K562 (cell line): ENCODE measurements around the gene EMC9. TPM values are rescaled to one million over a fixed set of nuclear protein-coding genes. Genes with fewer than 3 reads are reported as not detected.

Experiments
- C11orf30 ChIP-seq: fragments of 450-650 bp; IDR thresholded peaks from 2 replicates; pipeline ENCODE4 v1.6.1; 2016; ENCODE audit warnings: low read depth, mild to moderate bottlenecking
- CBX3 ChIP-seq, 2 experiments: IDR thresholded peaks; 1 replicate in 1 of 2; 2 replicates in 1 of 2; pipeline ENCODE4 v1.6.1; 2012; ENCODE audit warnings: inconsistent platforms in 2 of 2, low read length in 2 of 2, borderline replicate concordance in 1 of 2, control low read depth in 1 of 2
- DPF2 ChIP-seq: fragments of 450-650 bp; IDR thresholded peaks from 2 replicates; pipeline ENCODE4 v1.6.1; 2016
- EGR1 ChIP-seq: fragments of 450-650 bp; conservative IDR thresholded peaks from 2 replicates; pipeline ENCODE4 v1.6.1; 2017; ENCODE audit warnings: mild to moderate bottlenecking
- ELK1 ChIP-seq: sonication (generic); formaldehyde crosslinking; IDR thresholded peaks from 2 replicates; pipeline ENCODE4 v1.8.1; 2022; ENCODE audit warnings: missing genetic modification reagents
- MBD2 ChIP-seq: sonication (generic); IDR thresholded peaks from 2 replicates; pipeline ENCODE4 v1.6.1; 2016; ENCODE audit warnings: low read depth, borderline replicate concordance
- MTA3 ChIP-seq: fragments of 450-650 bp; formaldehyde crosslinking; IDR thresholded peaks from 2 replicates; pipeline ENCODE4 v1.6.1; 2017; ENCODE audit warnings: mild to moderate bottlenecking, borderline replicate concordance
- MYC ChIP-seq, 2 experiments: fragments of 250-450 bp in 1 of 2; sonication (Bioruptor Pico) in 1 of 2; IDR thresholded peaks; 2 replicates each; pipeline versions ENCODE4 v1.5.1 to v1.6.1; 2012 to 2021; ENCODE audit warnings: low read depth in 2 of 2, borderline replicate concordance in 1 of 2, improper control_type of control experiment in 1 of 2, low read length in 1 of 2, mild to moderate bottlenecking in 1 of 2, moderate library complexity in 1 of 2
- POLR2G ChIP-seq: fragments of 200-400 bp; formaldehyde crosslinking; IDR thresholded peaks from 2 replicates; pipeline ENCODE4 v1.6.1; 2017; ENCODE audit warnings: low read depth, mild to moderate bottlenecking, antibody characterized with exemption, low read length, moderate library complexity
- RBM22 ChIP-seq: fragments of 200-400 bp; formaldehyde crosslinking; IDR thresholded peaks from 2 replicates; pipeline ENCODE4 v1.6.1; 2018; ENCODE audit warnings: low read length, low read depth; ENCODE audit not compliant: poor library complexity, severe bottlenecking
- RCOR1 ChIP-seq, 2 experiments: IDR thresholded peaks; 2 replicates each; pipeline ENCODE4 v1.6.1; 2012; ENCODE audit warnings: low read depth in 2 of 2, low read length in 2 of 2, borderline replicate concordance in 1 of 2, improper control_type of control experiment in 1 of 2
- TAL1 ChIP-seq: fragments of 450-650 bp; IDR thresholded peaks from 2 replicates; pipeline ENCODE4 v1.6.1; 2016; ENCODE audit warnings: mild to moderate bottlenecking
- TEAD1 ChIP-seq, 2 experiments: fragments of 450-650 bp in 1 of 2; sonication (generic) in 1 of 2; formaldehyde crosslinking; IDR thresholded peaks; 2 replicates each; pipeline versions ENCODE4 v1.4.0 to v1.8.0; 2020 to 2022; ENCODE audit warnings: mild to moderate bottlenecking in 2 of 2, missing genetic modification reagents in 1 of 2
- ZKSCAN1 ChIP-seq: fragments of 150-350 bp; IDR thresholded peaks from 2 replicates; pipeline ENCODE4 v1.6.1; 2016; ENCODE audit warnings: low read depth, low read length
- ZNF146 ChIP-seq: IDR thresholded peaks from one replicate; pipeline ENCODE4 v1.6.1; 2018; ENCODE audit warnings: missing compliant biosample characterization; ENCODE audit not compliant: unreplicated experiment
- ZNF384 ChIP-seq: IDR thresholded peaks from 2 replicates; pipeline ENCODE4 v1.6.1; 2012; ENCODE audit warnings: low read depth, low read length, improper control_type of control experiment
- polyA plus RNA-seq, 8 experiments: library from polyadenylated mRNA; depleted of rRNA in 4 of 8; stranded (reverse) in 5 of 8; unstranded in 3 of 8; fragments of >200 nt; fragmentation: Nextera tagmentation in 2 of 8; fragmentation: Illumina TruSeq in 1 of 8; extraction: Ambion mirVana in 2 of 8; extraction: Trizol in 1 of 8; gene quantifications; 2 replicates each; pipeline versions ENCODE4 v1.2.1 to v1.2.3, GENCODE V29; 2011 to 2014; ENCODE audit warnings: inconsistent platforms in 1 of 8, missing spikeins in 1 of 8
- total RNA-seq, 7 experiments: library from RNA; depleted of rRNA in 6 of 7; stranded (reverse); fragments of >200 nt in 6 of 7; fragmentation: Illumina TruSeq in 2 of 7; extraction: Trizol in 2 of 7; gene quantifications; 2 replicates each; pipeline versions ENCODE4 v1.2.1 to v1.2.3, GENCODE V29; 2011 to 2021; ENCODE audit warnings: low replicate concordance in 1 of 7
- TF ChIP-seq, protein P1 (sequence below): fragments of 450-650 bp; formaldehyde crosslinking; IDR thresholded peaks from 2 replicates; pipeline ENCODE4 v1.4.0; 2020; ENCODE audit warnings: mild to moderate bottlenecking, moderate library complexity
- TF ChIP-seq, protein P2 (sequence below): fragments of 450-650 bp; IDR thresholded peaks from 2 replicates; pipeline ENCODE4 v1.6.1; 2016
- TF ChIP-seq, protein P3 (sequence below), 2 experiments: fragments of 450-650 bp in 1 of 2; IDR thresholded peaks; 2 replicates each; pipeline ENCODE4 v1.6.1; 2011 to 2017; ENCODE audit warnings: low read depth in 2 of 2, antibody characterized with exemption in 1 of 2, borderline replicate concordance in 1 of 2, low read length in 1 of 2, mild to moderate bottlenecking in 1 of 2, mixed read lengths in 1 of 2; ENCODE audit not compliant: control insufficient read depth in 1 of 2

The EMC9 gene
- total and polyA plus RNA-seq, 9 of the 15 experiments (the other 6 are each of a cell fraction or from before 2014, with no cell fraction given): 3.1 to 13.2 (median 7.8) TPM

GRCh38 chr14:24188251-24189058, 47.1 kb upstream of the EMC9 start, which contains the start of gene IPO4 (continued):
- TF ChIP-seq RCOR1 (IDR thresholded peaks at IDR 0.05; ENCODE audit: borderline replicate concordance in 1 of 2, low read depth in 2 of 2, low read length in 2 of 2): 0 out of 4 replicates have a peak, but pooled peaks of 1 of the 2 experiments have one; percentile 43
- TF ChIP-seq TEAD1 (CRISPR knock-in tag; IDR thresholded peaks at IDR 0.05): no peak
- TF ChIP-seq CBX3 (IDR thresholded peaks at IDR 0.05; ENCODE audit: borderline replicate concordance in 1 of 2, low read length in 2 of 2): peak in 1 of 2 experiments; percentile 90; a peak in 2 of 3 replicates
- TF ChIP-seq ZNF384: no peak
- peak; percentile 95 for TF ChIP-seq POLR2G
- peak; percentile 55 for TF ChIP-seq EGR1
- no peak for TF ChIP-seq ZNF146 (CRISPR knock-in tag)
- TF ChIP-seq, protein P1, sequence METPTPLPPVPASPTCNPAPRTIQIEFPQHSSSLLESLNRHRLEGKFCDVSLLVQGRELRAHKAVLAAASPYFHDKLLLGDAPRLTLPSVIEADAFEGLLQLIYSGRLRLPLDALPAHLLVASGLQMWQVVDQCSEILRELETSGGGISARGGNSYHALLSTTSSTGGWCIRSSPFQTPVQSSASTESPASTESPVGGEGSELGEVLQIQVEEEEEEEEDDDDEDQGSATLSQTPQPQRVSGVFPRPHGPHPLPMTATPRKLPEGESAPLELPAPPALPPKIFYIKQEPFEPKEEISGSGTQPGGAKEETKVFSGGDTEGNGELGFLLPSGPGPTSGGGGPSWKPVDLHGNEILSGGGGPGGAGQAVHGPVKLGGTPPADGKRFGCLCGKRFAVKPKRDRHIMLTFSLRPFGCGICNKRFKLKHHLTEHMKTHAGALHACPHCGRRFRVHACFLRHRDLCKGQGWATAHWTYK (CRISPR knock-in tag): 0 out of 2 replicates have a peak, but pooled peaks have one; percentile 40
- peak; percentile 72 for TF ChIP-seq C11orf30
- 0 out of 2 replicates have a peak, but pooled peaks have one; percentile 29 for TF ChIP-seq ZKSCAN1
- TF ChIP-seq MBD2: peak; percentile 60
- TF ChIP-seq MTA3: no peak
- TF ChIP-seq RBM22: peak; percentile 95
- TF ChIP-seq MYC (IDR thresholded peaks at IDR 0.05; ENCODE audit: low read depth, low read length): peak; percentile 98
- TF ChIP-seq MYC (CRISPR knock-in tag; IDR thresholded peaks at IDR 0.05; ENCODE audit: borderline replicate concordance, low read depth): peak; percentile 92
- TF ChIP-seq ELK1: no peak
- TF ChIP-seq DPF2: no peak
- no peak for TF ChIP-seq TAL1
- TF ChIP-seq, protein P2, sequence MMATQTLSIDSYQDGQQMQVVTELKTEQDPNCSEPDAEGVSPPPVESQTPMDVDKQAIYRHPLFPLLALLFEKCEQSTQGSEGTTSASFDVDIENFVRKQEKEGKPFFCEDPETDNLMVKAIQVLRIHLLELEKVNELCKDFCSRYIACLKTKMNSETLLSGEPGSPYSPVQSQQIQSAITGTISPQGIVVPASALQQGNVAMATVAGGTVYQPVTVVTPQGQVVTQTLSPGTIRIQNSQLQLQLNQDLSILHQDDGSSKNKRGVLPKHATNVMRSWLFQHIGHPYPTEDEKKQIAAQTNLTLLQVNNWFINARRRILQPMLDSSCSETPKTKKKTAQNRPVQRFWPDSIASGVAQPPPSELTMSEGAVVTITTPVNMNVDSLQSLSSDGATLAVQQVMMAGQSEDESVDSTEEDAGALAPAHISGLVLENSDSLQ: peak; percentile 56
- TF ChIP-seq, protein P3, sequence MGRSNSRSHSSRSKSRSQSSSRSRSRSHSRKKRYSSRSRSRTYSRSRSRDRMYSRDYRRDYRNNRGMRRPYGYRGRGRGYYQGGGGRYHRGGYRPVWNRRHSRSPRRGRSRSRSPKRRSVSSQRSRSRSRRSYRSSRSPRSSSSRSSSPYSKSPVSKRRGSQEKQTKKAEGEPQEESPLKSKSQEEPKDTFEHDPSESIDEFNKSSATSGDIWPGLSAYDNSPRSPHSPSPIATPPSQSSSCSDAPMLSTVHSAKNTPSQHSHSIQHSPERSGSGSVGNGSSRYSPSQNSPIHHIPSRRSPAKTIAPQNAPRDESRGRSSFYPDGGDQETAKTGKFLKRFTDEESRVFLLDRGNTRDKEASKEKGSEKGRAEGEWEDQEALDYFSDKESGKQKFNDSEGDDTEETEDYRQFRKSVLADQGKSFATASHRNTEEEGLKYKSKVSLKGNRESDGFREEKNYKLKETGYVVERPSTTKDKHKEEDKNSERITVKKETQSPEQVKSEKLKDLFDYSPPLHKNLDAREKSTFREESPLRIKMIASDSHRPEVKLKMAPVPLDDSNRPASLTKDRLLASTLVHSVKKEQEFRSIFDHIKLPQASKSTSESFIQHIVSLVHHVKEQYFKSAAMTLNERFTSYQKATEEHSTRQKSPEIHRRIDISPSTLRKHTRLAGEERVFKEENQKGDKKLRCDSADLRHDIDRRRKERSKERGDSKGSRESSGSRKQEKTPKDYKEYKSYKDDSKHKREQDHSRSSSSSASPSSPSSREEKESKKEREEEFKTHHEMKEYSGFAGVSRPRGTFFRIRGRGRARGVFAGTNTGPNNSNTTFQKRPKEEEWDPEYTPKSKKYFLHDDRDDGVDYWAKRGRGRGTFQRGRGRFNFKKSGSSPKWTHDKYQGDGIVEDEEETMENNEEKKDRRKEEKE (IDR thresholded peaks at IDR 0.05; ENCODE audit: borderline replicate concordance in 1 of 2, control insufficient read depth in 1 of 2, low read depth in 2 of 2, low read length in 1 of 2): peak in 1 of 2 experiments; percentile 92; a peak in 2 of 4 replicates
